ENCODE data around the gene THAP4.

The THAP4 gene

GRCh38 chr2:241652142-241652541 is 15.2 kb upstream of the THAP4 start:
- Histone ChIP-seq H3K79me2 (ENCODE audit: insufficient read depth, low read length) (peaks cover 44% of the 10 kb centered on the region), H3K4me3 (ENCODE audit: insufficient read depth, low read length, poor library complexity, severe bottlenecking) (no peak overlapping the region), H3K9me3 (ENCODE audit: insufficient read depth, low read length) (no peaks in the 10 kb centered on the region), H3K4me2 (ENCODE audit: low read depth, low read length, poor library complexity, severe bottlenecking) (no peak overlapping the region), H3F3A (ENCODE audit: insufficient read depth) (no peaks in the 10 kb centered on the region), H2AFZ (ENCODE audit: low read depth, low read length, severe bottlenecking) (no peak overlapping the region), H4K20me1 (ENCODE audit: low read depth, low read length) (no peaks in the 10 kb centered on the region), H3K27ac (ENCODE audit: low read depth, low read length) (no peak overlapping the region), H3K9me2 (replicated peaks; ENCODE audit: insufficient read depth, low read length) (no peaks in the 10 kb centered on the region), H3K27me3 (ENCODE audit: low read length) (no peaks in the 10 kb centered on the region), H3K36me3 (ENCODE audit: low read length) (0 out of 2 replicates have a peak, but pooled peaks cover 3% of the 10 kb centered on the region), H3K9ac (ENCODE audit: low read length) (no peak overlapping the region)
- no peak for TF ChIP-seq CTCF (IDR thresholded peaks at IDR 0.05; ENCODE audit: insufficient read depth, low read length, poor library complexity, severe bottlenecking)
- TF ChIP-seq EZH2phosphoT487 (conservative IDR thresholded peaks at IDR 0.05; ENCODE audit: low read length), result no peak

GRCh38 chr2:241649927-241650326 is 13.0 kb upstream of the THAP4 start:
- Histone ChIP-seq H3K4me3 (ENCODE audit: insufficient read depth, low read length, poor library complexity, severe bottlenecking) (no peak overlapping the region), H3F3A (ENCODE audit: insufficient read depth) (no peaks in the 10 kb centered on the region), H3K27me3 (ENCODE audit: low read length) (no peaks in the 10 kb centered on the region), H4K20me1 (ENCODE audit: low read depth, low read length) (no peaks in the 10 kb centered on the region; the same call in 1 of the 2 replicates), H3K27ac (ENCODE audit: low read depth, low read length) (no peak overlapping the region), H3K9ac (ENCODE audit: low read length) (no peak overlapping the region), H3K79me2 (ENCODE audit: insufficient read depth, low read length) (peaks cover 66% of the 10 kb centered on the region), H3K9me3 (ENCODE audit: insufficient read depth, low read length) (no peaks in the 10 kb centered on the region), H2AFZ (ENCODE audit: low read depth, low read length, severe bottlenecking) (no peak overlapping the region), H3K9me2 (replicated peaks; ENCODE audit: insufficient read depth, low read length) (no peaks in the 10 kb centered on the region), H3K36me3 (ENCODE audit: low read length) (0 out of 2 replicates have a peak, but pooled peaks cover 3% of the 10 kb centered on the region), H3K4me2 (ENCODE audit: low read depth, low read length, poor library complexity, severe bottlenecking) (no peak overlapping the region)
- no peak for TF ChIP-seq EZH2phosphoT487 (conservative IDR thresholded peaks at IDR 0.05; ENCODE audit: low read length)
- no peak for TF ChIP-seq CTCF (IDR thresholded peaks at IDR 0.05; ENCODE audit: insufficient read depth, low read length, poor library complexity, severe bottlenecking)

GRCh38 chr2:241649404-241649803 is 12.4 kb upstream of the THAP4 start:
- H3K27ac ChIP-seq (ENCODE audit: low read depth, low read length), result no peak overlapping the region
- no peak overlapping the region for H2AFZ ChIP-seq (ENCODE audit: low read depth, low read length, severe bottlenecking)
- H4K20me1 ChIP-seq (ENCODE audit: low read depth, low read length), result no peaks in the 10 kb centered on the region; the same call in 1 of the 2 replicates
- H3K36me3 ChIP-seq (ENCODE audit: low read length), result 0 out of 2 replicates have a peak, but pooled peaks cover 3% of the 10 kb centered on the region
- H3K4me2 ChIP-seq (ENCODE audit: low read depth, low read length, poor library complexity, severe bottlenecking), result no peak overlapping the region
- H3K9me2 ChIP-seq (replicated peaks; ENCODE audit: insufficient read depth, low read length), result no peaks in the 10 kb centered on the region
- no peaks in the 10 kb centered on the region for H3K27me3 ChIP-seq (ENCODE audit: low read length)
- no peak overlapping the region for H3K4me3 ChIP-seq (ENCODE audit: insufficient read depth, low read length, poor library complexity, severe bottlenecking)
- no peak for TF ChIP-seq CTCF (IDR thresholded peaks at IDR 0.05; ENCODE audit: insufficient read depth, low read length, poor library complexity, severe bottlenecking)
- no peak for TF ChIP-seq EZH2phosphoT487 (conservative IDR thresholded peaks at IDR 0.05; ENCODE audit: low read length)
- H3F3A ChIP-seq (ENCODE audit: insufficient read depth), result no peaks in the 10 kb centered on the region
- no peaks in the 10 kb centered on the region for H3K9me3 ChIP-seq (ENCODE audit: insufficient read depth, low read length)
- peaks cover 71% of the 10 kb centered on the region for H3K79me2 ChIP-seq (ENCODE audit: insufficient read depth, low read length)
- no peak overlapping the region for H3K9ac ChIP-seq (ENCODE audit: low read length)

All from SU-DHL-6 (cell line).